ENCODE data around the gene LYSMD2.

Gene LYSMD2

DNA sequence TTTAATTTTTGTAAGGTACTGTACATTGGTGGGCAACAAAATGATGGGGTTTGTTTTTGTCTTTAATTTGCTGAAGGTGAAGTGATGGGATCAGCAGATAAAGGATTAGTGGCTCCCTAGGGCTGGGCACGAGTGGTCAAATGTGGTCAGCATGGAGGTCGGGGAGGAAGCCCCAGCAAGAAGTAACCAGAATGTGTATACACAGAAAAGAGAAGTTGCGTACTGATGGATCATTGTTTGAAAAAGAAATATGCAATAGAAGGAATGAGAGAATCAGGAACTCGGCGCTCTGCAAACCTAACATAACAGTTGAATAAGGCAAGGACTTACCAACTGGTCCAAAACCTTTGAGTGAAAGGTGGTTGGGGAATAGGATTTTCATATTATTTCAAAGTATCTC lies 15.4 kb upstream of the LYSMD2 start:
- DNase-seq (ENCODE audit: low read depth in 3 of 3, low spot score in 1 of 3), result no peak

DNA sequence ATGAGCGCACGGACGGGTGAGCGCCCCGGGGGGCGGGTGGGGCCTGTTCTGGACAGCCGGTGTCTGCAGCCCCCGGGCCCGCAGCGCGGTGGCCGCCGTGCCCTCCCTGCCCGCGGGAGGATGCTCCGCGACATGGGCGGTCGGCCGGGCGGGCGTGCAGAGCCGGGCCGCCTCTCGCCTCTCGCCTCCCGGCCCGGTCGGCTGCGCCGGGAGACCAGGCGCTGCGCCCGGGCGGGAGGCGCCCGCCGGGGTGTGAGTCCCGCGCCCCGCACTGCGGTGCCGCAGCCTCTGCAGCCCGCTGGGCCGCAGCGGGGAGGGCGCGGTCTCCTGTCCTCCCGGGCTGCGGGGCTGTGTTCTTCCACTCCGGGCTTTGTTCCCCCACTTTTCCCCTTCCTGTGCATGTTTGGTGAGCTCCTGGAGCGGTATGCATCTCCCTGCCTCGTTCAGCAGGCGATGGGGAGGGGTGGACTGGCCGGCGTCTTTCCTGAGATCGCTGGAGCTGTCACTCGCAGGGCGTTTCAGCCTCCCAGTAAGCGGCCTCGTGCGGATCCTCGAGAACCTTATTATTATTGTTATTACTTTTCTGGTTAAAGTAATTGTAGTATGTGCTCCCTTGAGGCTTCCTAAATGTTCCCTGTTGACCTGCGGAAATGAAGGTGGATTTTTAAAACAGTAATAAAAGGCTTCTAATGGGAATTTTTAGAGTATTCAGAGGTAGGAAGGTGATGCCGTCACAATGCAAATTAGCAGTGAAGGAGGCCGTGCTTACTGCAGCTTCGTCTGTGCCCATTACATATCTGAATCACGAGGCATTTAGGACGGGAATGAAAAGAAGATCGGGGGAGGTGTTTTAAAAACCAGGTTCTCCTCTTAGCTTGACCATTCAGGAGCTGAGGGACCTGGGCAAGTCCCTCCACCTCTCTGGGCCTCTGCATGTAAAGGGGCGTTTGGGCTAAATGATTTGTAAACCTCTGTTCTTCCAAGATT lies 14.5 kb upstream of the LYSMD2 start:
- no peak for DNase-seq (ENCODE audit: low read depth in 3 of 3, low spot score in 1 of 3)

DNA sequence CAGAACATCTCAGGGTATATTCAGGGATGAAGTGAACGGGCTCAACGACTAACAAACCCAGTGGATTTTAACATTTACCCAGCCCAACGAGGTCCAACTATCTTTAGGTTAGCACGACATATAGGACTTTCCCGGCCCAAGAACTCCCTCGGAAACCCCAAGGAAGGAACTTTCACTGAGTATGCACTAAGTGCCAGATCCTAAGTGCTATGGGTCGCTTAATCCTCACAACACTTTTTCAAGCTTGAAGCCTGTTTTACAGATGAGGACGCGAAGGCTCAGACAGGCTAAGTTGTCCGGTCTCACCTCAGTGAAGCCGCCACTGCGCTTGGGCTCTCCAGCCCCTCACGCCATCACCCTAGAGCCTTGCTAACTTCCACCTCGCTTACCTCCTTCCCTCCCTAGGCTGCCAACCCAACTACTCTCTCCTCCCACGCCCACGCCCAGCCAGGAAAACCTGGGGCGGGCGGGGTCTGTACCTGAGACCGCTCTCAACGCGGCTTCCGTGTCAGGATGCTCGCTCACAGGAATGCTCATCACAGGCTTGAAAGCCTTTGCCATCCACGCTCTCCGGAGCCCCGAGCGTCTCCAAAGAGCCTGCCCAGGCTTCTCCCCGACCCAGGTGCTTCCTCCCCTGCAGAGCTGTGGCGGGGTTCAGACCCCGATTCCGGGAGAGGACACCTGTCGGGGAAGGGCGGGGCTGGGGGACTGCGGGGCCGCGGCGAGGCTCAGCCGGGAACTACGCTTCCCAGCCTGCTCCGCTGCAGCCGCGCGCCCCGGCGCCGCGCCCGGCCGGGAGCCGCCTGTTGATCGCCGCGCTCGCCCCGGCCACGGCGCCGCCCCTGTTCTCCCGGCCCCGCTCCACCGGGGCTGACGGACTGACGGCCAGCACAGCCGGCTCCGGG lies 13.6 kb upstream of the LYSMD2 start, which contains the start of gene TMOD2:
Gene TMOD2, plus strand, starts transcription at position 806 of the 905 bp plus-strand sequence. CDS start 14,845 bp downstream, outside the sequence.
- peak in 1 of 3 donors; percentile 44 for DNase-seq (ENCODE audit: low read depth in 3 of 3, low spot score in 1 of 3)

DNA sequence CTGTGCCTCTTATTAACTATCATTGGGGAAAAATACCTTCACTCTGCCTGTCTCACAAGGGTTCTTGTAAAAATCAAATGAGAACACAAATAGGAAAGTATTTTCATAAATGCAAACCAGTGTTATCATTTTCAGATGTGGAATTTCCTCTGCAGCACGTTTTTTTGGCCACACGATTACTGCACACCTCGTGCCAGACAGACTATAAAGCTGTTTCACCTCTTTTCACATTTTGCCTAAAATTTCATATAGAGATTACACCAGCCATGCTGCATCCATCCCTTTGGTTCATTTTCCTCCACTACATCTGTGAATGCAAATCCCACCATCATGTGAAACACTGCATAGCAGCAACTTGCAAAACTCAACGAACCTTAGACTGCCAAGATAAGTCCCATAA lies 12.7 kb upstream of the LYSMD2 start:
- DNase-seq (ENCODE audit: low read depth in 3 of 3, low spot score in 1 of 3), result no peak

DNA sequence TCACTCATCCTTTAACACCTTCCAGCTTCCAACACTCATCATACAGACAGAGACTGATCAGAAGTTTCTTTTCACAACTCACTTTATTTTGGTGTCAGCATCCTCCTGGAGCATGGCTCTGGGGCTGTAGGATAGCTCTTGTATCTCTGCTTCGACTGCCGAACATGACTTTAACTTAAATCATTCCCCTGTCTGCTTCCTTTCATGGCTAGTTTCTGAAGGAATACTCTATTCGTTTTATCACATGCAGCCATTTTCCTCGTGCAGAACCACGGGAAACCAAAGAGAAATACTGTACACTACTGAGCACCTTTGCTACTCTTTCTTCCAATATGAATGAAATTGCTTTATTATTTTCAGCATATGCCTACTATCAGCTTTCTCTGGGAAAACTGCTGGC lies 11.9 kb upstream of the LYSMD2 start:
- DNase-seq (ENCODE audit: low read depth in 3 of 3, low spot score in 1 of 3), result no peak

DNA sequence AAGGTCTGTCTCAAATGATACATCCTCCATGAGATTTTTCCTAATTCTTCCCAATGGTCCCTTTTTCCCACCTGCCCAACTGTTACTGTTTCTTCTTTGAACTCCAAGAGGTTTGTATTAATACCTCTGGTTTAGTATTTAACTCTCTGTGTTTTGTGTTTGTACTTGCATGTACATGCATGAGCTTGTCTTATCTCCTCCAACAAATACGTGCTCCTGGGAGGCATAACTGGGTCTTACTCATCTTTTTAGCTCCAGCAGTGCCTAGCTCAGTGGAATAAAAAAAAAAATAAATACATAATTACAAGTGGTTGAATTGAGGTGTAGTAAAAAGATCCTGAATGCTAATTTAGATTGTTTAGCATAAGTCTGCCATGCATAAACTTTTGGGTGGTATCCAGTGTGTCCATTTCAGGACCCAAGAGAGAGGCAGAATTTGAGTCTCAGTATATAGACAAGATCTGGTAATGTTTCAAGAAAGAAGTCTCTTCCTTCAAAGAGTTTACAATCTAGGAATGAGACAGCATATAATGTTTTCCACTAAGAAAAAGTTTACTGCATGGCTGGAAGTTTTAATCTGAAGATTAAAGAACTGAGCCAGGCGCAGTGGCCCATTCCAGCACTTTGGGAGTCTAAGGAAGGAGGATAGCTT lies 1.7 kb upstream of the LYSMD2 start:
- no peak for DNase-seq (ENCODE audit: low read depth in 3 of 3, low spot score in 1 of 3)

DNA sequence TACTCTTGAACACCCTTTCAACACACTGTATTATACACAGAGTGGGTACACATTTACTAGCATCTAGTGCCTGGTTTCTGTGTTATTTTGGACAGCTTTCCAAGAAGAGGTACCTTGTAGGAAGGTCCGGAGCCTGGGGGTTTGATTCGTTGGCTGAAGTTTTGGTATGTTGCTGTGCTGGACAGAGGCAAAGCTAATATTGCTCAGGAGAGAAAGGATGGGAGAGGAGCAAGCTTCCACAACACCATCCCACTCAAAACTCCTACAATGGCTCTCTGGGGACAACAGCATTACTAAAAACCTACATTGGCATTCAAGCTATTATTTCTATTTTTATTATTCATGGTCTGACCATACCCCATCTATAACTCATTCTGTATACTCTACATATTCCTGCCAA lies 1.1 kb upstream of the LYSMD2 start:
- DNase-seq (ENCODE audit: low read depth in 3 of 3, low spot score in 1 of 3), result no peak

DNA sequence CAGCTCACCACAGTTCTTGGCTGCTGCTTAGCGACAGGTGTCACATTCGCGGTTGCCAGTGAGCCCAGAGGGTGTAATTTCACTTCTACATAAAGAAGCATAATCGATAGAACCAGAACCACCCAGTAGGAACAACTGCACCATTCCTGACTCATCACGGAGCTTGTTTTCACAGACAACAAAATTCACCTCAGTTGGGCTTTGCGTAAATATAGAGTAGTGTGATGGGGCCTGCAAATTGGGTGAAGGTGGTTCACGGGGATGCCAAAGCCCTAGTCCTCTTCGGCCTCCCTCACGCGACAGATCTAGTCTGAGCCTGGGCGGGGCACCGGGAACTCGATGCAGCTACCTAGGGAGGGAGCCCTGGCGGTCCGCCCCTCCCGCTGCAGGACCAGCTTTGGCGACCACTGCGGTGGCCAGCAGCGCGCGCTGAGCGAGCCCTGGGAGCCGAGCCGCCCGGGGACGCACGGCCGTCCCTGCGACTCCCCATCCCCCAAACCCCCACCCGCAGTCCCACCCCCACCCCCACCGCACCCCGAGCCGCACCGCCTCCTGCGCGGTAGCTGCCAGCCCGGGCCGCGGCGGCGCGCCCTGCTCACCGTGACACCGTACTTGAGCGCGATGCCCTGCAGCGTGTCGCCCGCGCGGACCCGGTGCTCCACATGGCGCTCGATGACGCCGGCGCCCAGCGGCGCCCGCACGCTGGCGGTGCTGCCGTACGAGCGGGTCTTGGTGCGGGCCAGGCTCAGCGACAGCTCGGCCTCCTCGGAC lies 519 bp downstream of the LYSMD2 start:
- DNase-seq (ENCODE audit: low read depth in 3 of 3, low spot score in 1 of 3), result peak in 1 of 3 donors; percentile 39

DNA sequence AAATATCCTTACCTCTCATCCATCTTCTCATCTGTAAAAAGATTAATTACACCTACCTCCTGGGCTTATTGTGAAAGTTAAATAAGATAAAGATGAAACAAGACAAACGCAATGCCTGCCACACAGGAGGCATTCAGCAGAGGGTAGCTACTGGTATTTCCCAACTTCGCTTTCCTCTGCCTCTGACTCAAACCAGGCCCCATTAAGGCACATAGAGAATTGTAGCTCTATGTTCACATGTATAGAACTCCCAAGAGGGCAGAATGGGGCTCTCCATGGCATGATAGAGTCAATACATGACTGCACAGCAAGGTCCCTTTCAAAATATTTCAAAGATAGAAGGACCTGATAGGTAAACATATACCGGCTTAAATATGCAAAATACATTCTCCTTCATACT lies 1.4 kb downstream of the LYSMD2 start:
- DNase-seq (ENCODE audit: low read depth in 3 of 3, low spot score in 1 of 3), result no peak

DNA sequence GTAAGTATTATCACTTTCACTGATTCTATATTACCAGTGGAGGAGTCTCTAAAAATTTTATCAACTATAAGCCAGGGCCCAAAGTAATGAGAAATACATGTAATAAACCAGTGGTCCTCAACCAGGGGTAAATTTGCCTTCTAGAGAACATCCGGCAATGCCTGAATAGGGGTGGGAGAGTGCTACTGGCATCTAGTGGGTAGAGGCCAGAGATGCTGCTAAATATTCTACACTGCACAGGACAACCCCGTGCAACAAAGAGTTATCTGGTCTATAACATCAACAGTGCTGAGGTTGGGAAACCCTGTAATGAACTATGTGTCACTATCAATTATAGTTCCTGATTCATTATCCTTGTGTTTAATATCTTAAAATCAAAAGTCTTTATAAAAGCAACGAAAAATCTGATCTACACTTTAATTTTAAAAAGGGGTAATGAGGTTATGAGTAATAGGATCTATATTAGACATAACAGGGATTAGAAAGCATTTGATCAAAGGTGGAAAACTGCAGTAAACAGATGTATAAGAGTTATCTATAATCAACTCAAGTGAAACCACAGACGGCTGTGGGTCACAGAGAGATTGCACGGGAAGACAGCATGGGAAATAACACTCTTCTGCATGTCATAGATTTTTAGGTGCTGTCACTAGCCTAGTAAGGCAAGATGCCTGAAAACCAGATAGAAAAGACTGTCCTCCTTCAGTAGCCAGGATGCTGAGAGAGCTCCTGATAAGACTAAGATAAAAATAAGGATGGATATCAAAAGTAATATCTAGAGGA lies 2.0 kb downstream of the LYSMD2 start:
- DNase-seq (ENCODE audit: low read depth in 3 of 3, low spot score in 1 of 3), result no peak

DNA sequence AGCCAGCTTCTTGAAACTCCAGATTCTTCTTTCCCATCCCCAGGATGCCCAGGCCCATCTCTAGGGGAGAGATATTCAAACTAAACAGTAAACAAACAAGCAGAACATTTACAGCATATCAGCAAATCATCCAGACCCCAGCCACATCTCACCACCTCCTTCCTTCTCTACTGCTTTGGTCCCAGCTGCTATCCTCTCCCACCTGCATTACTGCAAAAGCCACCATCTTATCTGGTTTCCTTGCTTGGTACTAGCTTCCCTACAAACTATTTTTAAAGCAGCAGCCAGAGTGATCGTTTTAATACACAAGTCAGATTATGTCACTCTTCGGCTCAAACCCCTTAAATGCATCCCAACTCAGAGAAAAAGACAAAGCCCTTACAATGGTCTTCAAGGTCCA lies 4.8 kb downstream of the LYSMD2 start:
- DNase-seq (ENCODE audit: low read depth in 3 of 3, low spot score in 1 of 3), result no peak

DNA sequence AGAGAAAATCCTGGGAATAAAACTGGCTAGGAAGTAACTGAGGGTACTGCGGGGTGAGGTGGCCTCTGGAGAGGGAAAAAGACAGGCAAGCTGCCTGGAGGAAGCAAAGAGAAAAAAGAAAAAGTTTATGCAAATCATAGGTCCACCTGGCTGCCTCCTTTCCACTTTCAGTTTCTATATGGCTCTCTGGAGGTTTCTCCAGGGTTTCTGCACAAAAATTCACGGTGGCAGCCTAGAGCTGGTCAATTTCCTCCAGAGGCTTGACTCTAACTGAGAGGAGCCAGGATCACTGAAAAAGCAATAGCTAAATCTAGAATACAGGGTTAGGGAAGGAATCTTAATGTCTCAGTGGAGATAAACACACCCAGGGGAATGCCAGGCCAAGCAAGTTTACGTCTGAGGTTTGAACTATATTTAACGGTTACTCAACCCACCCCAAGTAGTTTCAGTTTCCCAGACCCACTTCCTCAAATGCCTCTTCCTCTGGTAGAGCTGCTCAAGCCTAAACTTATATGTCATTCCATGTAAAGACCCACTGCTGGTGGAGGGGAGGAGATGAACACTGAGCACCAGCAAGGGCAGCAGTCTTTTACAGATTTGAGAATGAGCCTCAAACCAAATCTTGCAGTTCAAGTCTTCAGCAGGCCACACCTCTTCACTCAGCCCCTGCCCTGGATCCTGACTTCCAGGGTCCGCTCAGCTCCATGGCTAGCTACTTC lies 5.7 kb downstream of the LYSMD2 start:
- DNase-seq (ENCODE audit: low read depth in 3 of 3, low spot score in 1 of 3), result no peak

DNA sequence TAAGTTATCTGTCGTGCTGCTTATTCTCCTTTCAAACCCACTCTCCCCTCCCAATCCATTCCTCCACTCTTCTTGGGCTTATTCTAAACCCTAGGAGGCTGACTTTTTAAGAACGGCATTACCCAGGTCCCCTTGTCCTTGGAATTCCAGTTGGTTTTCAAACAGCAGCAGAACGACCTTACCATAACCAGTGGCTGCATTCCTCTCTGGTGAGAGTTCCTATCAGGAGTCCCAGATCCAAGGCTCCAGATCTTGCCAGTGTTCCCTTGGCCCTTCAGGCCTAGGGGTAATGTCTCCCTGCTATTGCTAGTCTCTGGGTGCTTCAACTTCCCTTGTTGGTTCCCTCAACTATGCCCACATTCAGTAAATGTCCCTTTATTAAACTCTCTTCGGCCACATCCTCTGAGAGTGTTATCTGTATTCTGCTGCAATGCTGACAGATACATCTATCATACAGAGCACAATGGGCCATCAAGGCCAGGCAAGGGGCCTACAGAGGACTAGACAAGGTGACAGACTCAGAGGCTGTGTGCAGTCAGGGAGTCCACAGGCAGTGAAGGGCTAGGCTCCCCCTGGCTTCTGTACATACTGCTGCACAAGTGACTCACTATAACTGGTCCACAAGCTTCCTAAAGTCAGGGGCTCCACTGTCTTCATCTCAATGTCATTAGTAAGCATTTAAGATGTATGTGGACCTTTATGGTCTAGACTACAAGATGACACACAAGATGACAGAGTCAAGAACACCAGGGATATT lies 10.1 kb downstream of the LYSMD2 start:
- DNase-seq (ENCODE audit: low read depth in 3 of 3, low spot score in 1 of 3), result no peak

DNA sequence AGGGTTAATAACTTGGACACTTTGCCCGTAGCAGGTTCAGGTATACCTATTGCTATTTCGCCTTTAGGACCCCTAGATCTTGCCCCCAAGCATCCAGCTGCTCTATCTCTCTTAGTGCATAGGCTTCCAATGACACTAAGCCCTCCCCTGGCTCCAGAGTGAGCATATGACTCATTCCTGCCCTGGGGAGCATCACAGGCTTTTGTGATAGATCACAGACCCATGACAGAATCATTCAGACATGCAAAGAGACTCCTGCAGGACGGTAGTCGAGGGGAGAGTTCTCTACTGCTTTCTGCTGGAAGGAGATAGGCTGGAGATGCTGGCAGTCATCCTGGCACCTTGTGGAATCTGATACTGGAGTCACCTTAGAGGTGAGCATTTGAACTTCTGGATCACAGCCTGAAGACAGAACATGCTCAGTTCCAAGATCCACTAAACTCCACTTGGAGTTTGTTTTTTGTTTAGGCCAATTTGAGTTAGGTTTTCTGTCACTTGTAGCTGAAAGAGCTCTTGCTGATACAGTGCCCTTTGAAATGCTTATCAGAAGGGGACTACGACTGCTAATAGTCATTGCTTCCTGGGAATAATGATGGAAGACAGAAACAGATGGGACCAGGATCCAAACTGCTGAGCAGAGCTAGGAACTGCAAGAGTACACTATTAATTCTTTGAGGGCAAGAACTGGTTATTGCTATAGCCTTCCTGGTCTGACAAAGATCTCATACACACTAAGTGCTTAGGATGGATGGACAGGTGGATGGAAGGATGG lies 11.0 kb downstream of the LYSMD2 start:
- DNase-seq (ENCODE audit: low read depth in 3 of 3, low spot score in 1 of 3), result no peak

DNA sequence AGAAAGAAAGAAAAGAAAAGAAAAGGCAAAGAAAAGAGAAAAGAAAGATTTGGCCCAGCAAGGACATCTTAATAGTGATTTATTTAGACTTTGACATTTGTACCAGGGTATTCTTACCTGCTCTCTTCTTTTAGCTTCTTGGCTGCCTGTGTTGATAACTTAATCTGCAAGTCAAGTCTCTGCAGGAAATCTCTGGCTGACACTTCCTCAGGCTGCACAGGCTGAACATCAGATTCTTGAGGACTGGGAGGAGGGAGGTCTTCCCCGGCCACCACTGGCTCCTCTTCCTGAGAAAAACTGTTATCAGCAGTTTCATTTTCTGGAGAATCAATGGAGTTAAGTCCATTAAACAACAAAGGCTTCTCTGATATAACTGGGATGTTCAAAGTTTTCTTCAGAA lies 12.8 kb downstream of the LYSMD2 start:
- DNase-seq (ENCODE audit: low read depth in 3 of 3, low spot score in 1 of 3), result no peak

DNA sequence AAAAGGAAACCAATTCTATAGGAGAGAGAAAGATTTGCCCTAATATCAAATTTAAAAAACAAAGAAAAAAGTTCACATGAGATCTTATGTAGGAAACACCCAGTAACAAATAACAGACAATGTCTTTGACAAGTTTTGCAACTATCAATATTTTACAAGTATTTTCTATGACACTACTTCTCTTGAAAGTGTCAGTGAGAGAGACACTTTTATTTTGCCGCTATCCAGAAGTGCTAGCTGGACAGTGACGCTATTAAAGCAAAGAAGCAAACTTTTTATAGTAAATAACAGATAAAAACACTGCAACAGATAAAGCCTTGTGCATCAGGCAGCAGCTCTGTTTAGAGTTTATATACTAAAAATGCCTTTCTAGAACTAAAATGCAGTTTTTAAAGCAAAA lies 13.3 kb downstream of the LYSMD2 start:
- DNase-seq (ENCODE audit: low read depth in 3 of 3, low spot score in 1 of 3), result no peak

DNA sequence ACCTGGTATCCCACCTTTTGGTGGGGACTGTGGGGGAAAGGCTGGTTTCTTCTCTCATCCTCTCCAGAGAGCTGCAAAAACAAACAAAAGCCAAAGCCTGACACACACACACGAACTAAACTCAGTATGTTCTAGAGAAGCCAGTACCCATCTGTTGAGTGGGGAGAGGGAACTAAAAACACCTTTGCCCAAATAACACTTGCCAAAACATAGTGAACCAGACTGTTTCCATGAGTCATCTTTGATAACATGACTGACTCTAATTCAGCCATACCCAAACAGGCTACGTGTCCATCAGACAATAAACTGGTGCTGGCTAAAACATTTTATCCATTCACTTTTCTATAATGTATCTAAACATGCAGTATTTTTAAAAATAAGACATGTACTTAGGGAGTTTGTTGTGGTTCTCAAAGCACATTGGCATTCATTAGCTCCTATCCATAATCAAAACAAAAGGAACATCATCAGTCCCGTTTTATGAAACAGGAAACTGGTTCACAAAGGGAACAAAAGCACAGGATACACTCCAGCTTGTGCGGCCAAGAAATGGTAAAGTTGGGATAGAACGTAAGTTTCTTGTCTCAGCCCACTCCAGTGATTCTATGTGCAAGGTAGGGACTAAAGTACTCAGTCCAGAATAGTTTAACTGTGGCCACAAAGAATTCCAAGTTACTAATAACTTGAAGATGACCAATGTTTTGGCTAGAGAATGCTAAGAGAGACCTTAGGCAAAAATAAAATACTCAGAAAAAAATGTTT lies 16.1 kb downstream of the LYSMD2 start:
- no peak for DNase-seq (ENCODE audit: low read depth in 3 of 3, low spot score in 1 of 3)
